Body of pancreas (tissue), 4 donors: ENCODE measurements around the gene SIPA1L3.

Experiments used
- CTCF ChIP-seq, 7 experiments: fragments of 450-650 bp in 4 of 7; fragments of 200-600 bp in 3 of 7; sonication (generic) in 3 of 7; IDR thresholded peaks; one replicate each; pipeline ENCODE4 v1.5.1; 2016 to 2019; ENCODE audit warnings: antibody characterized with exemption in 7 of 7
- POLR2A ChIP-seq, 3 donors: fragments of 450-650 bp; IDR thresholded peaks; one replicate each; pipeline ENCODE4 v1.6.1; 2016; ENCODE audit warnings: antibody characterized with exemption in 3 of 3, mild to moderate bottlenecking in 2 of 3

- no peak for TF ChIP-seq CTCF (IDR thresholded peaks at IDR 0.05)
- no peak for TF ChIP-seq POLR2A (IDR thresholded peaks at IDR 0.05)
Observed at GRCh38 chr19:38227287-38228004, 320.4 kb downstream of the SIPA1L3 start.
